GM12865 (cell line): ENCODE data around the gene PXYLP1.

Source experiments
- DNase-seq: peaks from one replicate; pipeline ENCODE4 v3.0.0; 2010; ENCODE audit warnings: low read depth
- H3K4me3 ChIP-seq: 2 replicates; pipeline ENCODE4 v1.5.1; 2011; ENCODE audit warnings: mild to moderate bottlenecking, low read depth, low read length, control low read depth
- TF ChIP-seq, protein P1 (sequence below): IDR thresholded peaks from 2 replicates; pipeline ENCODE4 v1.5.1; 2011; ENCODE audit warnings: low read length, control low read depth, low read depth, inconsistent platforms; ENCODE audit not compliant: insufficient read depth; ENCODE audit errors: missing control alignments

The PXYLP1 gene

DNA sequence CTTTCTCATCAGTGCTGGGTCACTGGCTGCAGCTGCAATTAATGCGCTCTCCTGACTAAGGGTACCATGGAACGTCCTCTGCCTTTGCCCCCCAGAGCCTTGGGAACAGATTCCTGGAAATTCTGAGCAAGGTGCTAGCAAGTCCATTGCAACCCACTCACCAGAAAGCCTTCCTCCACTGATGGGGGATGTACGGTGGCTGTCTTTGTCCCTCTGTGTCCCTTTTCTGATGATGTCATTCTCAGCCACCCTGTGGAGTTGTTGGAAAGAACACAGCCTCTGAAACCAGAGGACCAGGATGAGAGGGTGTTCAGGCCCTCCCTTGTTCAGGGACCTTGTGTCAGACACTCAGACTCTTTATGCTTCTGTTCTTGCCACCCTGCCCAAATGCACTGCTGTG lies 98.6 kb downstream of the PXYLP1 start:
- H3K4me3 ChIP-seq: no peak overlapping the region
- DNase-seq: no peak
- TF ChIP-seq, protein P1, sequence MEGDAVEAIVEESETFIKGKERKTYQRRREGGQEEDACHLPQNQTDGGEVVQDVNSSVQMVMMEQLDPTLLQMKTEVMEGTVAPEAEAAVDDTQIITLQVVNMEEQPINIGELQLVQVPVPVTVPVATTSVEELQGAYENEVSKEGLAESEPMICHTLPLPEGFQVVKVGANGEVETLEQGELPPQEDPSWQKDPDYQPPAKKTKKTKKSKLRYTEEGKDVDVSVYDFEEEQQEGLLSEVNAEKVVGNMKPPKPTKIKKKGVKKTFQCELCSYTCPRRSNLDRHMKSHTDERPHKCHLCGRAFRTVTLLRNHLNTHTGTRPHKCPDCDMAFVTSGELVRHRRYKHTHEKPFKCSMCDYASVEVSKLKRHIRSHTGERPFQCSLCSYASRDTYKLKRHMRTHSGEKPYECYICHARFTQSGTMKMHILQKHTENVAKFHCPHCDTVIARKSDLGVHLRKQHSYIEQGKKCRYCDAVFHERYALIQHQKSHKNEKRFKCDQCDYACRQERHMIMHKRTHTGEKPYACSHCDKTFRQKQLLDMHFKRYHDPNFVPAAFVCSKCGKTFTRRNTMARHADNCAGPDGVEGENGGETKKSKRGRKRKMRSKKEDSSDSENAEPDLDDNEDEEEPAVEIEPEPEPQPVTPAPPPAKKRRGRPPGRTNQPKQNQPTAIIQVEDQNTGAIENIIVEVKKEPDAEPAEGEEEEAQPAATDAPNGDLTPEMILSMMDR: no peak

DNA sequence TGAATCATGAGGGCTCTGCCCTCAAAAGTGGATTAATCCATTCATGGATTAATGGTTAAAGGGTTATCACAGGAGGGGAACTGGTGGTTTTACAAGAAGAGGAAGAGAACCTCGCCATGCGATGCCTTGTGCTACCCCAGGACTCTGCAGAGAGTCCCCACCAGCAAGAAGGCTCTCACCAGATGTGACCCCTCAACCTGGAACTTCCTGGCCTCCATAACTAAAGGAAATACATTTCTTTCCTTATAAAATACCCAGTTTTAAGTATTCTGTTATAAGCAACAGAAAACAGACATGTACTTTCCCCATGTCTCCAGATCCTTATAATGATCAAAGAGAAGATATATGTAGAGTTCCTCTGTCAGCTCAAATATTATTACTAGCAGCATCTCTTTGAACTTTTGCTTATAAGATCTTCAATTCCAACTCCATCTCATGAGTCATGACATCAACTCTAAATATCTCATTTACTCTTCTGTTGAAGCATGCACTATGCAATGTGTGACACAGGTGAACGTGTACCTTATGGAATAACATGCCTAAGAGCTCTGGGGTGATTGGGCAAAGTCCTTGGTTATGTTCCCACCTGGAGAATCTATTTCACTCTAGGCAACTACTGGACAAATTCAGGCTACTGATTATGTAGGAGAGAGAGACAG lies 99.2 kb downstream of the PXYLP1 start:
- no peak for DNase-seq
- TF ChIP-seq, protein P1: no peak
- H3K4me3 ChIP-seq: no peak overlapping the region

GRCh38 chr3:141331377-141332318 lies 100.0 kb downstream of the PXYLP1 start:
- no peak overlapping the region for H3K4me3 ChIP-seq
- DNase-seq: peak; percentile 71
- TF ChIP-seq, protein P1: no peak

- no peak for DNase-seq
- H3K4me3 ChIP-seq: no peak overlapping the region
- TF ChIP-seq, protein P1: no peak
Measured at GRCh38 chr3:141332416-141332815, 100.8 kb downstream of the PXYLP1 start.

GRCh38 chr3:141333836-141334626 lies 102.4 kb downstream of the PXYLP1 start:
- TF ChIP-seq, protein P1: no peak
- no peak overlapping the region for H3K4me3 ChIP-seq
- DNase-seq: no peak

DNA sequence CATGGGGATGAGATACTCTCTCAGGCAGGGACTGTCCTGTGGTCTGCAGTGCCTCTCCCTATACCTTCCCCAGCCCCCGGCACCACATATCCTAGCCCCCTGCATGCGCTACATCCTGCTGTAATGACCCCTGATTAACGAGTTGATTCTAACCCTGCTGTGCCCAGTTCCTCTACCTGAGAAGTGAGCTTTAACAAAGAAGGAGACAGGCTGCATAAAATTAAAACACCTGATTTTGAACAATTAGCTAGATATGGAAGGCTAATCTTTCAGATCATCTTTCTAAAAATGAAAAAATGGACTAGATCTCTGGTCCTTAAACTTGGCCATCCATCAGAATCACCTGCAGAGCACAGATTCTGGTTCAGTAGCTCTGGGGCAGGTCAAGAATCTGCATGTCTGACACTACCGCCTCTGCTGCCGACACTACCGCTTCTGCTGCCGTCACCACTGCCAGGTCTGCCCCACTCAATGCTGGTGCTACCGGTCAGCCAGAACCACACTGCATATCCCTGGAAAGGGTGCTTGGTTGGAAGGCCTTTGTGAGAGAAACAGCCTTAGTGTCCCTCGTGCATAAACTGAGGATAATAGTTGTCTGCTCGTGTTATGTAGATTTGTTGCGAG lies 103.1 kb downstream of the PXYLP1 start:
- no peak overlapping the region for H3K4me3 ChIP-seq
- TF ChIP-seq, protein P1: no peak
- no peak for DNase-seq
